SK-N-MC (cell line): ENCODE data around the gene PSMB1.

Source experiments
- EZH2 ChIP-seq: fragments of 200-600 bp; sonication (generic); IDR thresholded peaks from one replicate; pipeline ENCODE4 v1.6.1; 2017; ENCODE audit warnings: antibody characterized with exemption
- POLR2AphosphoS5 ChIP-seq: IDR thresholded peaks from 2 replicates; pipeline ENCODE4 v1.6.1; 2012; ENCODE audit warnings: mild to moderate bottlenecking, low read depth, low read length, borderline replicate concordance

GRCh38 chr6:170525795-170526194 is 27.3 kb downstream of the PSMB1 start:
- TF ChIP-seq EZH2 (no peak), POLR2AphosphoS5 (no peak)
